ENCODE results near the gene GNRHR.
"Not testable (repeated sequence)": the region's sequence is repeated elsewhere in the genome, so short reads cannot be mapped to it uniquely, and the experiment has no call there.

Gene GNRHR, protein sequence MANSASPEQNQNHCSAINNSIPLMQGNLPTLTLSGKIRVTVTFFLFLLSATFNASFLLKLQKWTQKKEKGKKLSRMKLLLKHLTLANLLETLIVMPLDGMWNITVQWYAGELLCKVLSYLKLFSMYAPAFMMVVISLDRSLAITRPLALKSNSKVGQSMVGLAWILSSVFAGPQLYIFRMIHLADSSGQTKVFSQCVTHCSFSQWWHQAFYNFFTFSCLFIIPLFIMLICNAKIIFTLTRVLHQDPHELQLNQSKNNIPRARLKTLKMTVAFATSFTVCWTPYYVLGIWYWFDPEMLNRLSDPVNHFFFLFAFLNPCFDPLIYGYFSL

DNA sequence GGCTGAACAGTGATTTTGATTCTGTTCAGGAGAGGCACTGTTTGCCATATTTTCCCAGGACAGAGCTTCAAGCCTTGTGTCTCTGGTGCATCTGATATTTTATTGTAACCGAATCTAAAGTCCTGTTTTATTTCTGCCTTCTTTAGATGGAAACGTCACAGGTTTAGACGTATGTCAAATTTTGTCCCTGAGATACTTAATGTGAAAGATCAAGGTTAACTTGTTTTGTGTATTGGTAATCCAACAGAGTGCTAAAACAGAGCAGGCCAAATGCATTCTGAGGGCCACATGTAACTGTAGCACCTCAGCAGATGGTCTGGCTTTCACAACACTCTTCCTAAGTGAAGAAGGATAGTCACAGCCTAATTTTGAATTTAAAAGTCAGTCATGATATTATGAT is at the start of gene GNRHR:
Gene GNRHR, minus strand, starts transcription at position 101 of the 400 bp plus-strand sequence. Its CDS starts 53 bp downstream, at position 48.
- DNase-seq (ENCODE audit: low read depth in 2 of 2, low spot score in 1 of 2): no peak

DNA sequence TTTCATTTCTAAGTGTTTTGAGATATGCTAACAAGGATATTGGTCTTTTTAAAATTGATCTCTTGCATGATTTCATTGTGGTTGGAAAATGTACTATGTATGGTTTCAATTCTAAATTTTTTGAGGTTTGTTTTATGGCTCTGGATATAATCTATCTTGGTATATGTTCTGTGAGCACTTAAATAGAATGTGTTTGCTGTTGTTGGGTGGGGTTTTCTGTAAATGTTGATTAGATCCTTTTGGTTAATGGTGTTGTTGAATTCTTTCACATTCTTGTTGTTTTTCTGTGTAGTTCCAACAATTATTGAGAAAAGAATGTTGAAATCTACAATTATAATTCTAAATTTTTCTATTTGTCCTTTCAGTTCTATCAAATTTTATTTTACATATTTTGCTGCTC is 42.6 kb upstream of the GNRHR start:
- DNase-seq (ENCODE audit: low read depth in 2 of 2, low spot score in 1 of 2): no peak

DNA sequence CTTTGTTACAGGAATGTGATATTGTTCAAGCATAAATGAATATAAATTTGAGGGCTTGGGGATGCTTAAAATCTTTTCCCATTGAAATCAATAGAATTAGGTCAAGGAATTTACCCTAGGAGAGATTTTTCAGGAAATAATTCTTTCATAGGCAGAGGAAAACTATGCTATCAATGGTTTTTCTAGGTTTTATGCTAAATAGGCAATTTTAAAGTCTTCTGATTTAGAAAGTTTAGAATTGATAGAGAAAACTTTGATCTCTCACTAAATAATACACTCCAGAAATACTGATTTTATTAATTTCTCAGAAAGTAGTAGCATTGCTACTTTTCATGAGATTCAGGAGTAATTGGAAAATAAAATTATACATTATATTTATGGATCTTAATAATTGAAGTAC is 36.5 kb upstream of the GNRHR start:
- no peak for DNase-seq (ENCODE audit: low read depth in 2 of 2, low spot score in 1 of 2)

DNA sequence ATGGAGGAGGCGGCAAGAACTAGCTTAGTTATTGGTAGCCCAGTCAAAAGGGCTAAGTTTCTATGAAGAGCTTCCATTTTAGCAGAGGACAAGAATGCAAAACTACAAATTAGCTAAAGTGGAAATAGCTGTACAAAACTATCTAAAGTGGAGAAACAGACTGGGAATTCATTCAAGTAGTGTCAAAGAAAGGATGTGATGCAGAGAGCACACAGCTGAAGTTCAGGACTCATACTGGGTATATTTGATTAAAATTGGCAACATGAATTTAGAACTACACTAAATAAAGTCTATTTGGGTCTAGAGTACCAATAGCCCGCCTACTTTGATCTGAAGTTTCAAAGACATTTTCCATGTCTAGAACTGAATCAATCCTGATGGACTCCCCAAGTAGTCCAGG is 33.1 kb upstream of the GNRHR start:
- no peak for DNase-seq (ENCODE audit: low read depth in 2 of 2, low spot score in 1 of 2)

DNA sequence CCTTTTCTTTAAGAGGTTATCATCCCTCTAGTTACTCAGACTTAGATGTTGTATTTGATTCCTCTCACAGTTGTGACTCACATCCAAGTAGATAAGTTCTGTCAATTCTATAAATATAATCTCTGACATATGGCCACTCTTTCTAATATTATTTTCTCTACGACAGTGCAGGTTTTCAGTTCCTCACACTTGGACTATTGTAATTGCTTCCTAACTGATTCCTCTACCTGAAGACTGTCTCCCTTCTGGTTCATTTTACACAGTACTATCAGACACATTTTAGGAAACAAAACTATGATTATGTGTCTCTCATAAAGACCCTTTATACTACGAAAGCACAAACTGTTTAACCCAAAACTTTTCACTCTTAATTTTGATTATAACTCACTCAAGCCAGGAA is 31.3 kb upstream of the GNRHR start:
- no peak for DNase-seq (ENCODE audit: low read depth in 2 of 2, low spot score in 1 of 2)

DNA sequence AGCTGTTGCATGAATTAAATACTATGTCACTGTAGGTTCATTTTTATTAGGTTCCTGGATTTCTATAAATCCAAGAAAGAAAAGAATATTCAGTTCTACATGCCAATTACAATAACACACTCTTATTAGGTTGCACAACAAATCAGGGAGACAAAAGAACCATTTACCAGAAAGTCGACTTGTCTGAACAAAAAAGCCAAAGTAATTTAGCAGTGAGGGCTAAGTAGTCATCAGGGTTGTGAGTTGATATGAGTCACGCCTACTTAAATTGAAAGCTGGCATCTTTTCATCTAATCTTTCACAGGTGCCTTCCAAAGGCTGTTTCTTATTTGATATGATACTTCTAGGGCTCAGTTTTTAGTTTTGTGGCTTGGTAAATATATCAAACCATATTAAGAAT is 25.4 kb upstream of the GNRHR start:
- DNase-seq (ENCODE audit: low read depth in 2 of 2, low spot score in 1 of 2): no peak

DNA sequence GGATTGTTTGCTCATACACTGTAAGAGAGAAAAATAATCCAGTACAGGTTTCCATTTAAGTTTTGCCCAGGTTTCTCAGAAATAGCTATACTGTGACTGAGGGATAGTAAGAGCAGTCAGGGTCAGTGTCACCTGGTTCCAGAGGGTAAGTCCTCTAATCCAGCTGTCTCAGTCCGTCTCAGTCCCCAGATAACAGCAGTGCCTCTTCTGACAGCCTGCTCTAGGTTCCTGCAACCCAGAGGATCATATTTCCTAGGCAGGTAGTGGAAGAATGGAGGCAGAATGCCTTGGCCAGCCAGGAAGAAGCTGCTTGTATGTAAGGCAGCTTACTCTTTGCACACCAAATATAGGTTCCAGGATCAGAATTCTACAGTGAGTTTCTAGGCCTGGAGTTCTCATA is 22.6 kb upstream of the GNRHR start:
- no peak for DNase-seq (ENCODE audit: low read depth in 2 of 2, low spot score in 1 of 2)

DNA sequence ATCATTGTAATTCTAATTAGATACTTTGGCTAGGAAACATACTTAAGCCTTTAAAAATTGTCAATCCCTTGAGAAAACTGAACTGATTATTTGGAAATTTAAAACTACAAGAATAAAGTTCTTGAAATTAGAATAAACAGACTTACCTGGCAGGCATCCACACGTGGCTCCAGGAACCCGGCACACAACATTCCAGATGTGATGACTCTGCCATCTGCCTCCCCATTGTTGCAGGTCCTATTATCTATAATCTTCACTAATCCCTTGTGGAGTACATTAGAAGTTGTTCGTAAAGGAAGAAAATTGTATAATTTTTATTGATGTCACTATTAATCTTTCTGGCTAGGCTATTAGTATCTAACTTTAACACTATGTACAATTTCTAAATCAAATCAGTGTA is 16.2 kb upstream of the GNRHR start:
- no peak for DNase-seq (ENCODE audit: low read depth in 2 of 2, low spot score in 1 of 2)

DNA sequence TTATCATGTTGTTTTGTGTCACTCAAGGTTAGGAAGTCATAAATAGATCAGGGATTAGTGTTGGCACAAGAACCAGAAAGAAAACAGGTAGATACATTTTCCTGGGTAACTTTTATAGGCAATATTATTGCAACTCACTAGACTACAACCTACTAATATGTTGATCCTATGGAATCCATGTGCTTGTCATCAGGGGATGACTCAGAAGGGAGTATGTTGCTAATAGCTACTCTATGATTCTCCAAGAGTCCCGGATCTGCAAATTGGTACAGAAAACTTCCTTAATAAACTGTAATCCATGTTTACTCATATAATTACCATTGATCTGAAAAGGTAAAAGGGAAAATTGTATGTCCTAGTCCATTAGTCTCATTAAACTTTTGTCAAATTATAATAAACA is 11.7 kb upstream of the GNRHR start:
- DNase-seq (ENCODE audit: low read depth in 2 of 2, low spot score in 1 of 2): no peak

DNA sequence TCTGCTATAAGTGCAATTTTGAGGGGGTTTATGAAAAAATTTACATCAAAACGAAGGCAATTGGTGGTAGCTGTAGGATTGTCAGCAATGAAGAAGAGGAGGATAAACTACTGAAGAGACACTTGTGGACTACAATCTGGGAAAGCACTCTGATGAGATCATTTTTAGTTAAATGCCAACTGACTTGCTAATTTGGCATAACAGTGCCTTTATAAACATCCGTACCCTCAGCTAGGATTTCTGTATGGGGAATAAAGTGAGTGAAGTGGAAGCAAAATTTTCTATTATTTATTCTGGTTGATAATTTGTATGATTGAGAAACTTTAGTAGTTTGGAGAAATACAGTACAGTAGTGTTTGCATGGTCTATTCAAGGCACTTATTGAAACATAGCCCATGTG is 11.2 kb upstream of the GNRHR start:
- DNase-seq (ENCODE audit: low read depth in 2 of 2, low spot score in 1 of 2): no peak

DNA sequence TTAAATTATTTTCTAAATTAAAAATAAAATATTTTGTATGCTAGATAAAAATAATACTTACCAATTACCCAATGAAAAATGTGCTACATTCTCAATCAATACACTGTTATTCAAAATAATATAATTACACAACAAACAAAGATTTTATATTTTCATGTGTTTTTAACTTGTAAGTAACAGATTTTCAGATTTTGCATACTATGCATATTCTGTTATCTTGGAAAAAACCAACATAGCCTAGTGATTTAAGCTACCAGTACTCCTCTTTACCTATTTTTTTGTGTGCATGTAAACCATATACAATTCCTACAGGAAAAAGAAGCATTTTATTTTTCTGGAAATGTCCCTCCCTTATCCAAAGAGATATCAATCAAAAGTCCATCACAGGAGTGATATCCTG is 10.0 kb upstream of the GNRHR start:
- no peak for DNase-seq (ENCODE audit: low read depth in 2 of 2, low spot score in 1 of 2)

DNA sequence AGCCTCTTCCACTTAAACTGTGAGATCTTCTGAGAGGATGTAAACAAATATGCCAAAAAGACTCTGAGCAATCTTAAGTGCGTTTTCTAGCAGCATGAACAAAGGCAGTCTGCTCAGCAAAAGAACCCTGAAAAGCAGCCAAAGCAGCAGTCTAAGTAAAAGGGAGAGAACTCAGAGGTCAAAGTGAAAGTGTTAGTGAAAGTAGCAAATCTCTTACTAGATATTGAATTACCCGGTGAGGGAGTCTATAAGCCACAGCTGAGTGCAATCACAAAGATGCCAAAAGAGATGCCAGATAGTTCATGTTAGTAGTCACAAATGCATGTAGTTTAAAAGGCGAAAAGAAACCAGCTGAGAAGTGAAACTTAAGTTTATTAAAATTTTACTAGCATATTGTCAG is 7.9 kb upstream of the GNRHR start:
- DNase-seq (ENCODE audit: low read depth in 2 of 2, low spot score in 1 of 2): no peak

DNA sequence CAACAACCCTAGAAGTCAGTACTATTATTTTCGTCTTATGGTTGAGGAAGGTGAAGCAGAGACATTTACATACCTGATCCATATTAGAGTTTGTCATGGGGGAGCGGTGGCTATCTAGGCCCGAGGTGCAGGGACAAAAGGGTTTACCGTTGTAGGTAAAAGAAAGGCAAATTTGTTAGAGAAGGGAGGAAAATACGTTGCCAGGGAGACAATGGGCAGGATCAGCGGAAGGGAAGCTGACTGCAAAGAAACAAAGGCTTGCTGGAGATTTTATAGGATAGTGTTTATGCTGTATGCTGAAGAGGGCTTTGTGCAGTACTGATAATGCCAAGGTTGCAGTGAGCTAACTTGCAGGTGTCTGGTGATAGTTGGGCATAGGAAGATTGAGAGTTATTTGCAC is 2.8 kb upstream of the GNRHR start:
- DNase-seq (ENCODE audit: low read depth in 2 of 2, low spot score in 1 of 2): not testable (repeated sequence)

DNA sequence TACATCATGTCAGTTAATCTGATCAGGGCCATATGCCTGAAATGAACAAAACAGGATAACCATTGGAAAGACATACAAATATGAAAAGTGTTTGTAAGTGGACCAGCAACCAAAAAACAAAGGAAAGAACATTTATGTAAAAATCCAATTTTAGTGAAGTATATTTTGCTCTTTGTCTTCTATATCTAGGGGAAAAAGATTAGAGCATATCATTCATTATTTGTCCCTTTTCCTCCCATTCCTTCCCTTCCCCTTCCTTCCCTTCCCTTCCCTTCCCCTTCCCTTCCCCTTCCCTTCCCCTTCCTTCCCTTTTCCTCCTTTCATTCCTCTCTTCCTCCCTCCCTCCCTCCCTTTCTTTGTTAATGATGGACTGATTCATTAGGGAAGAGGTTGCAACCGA is 1.8 kb upstream of the GNRHR start:
- no peak for DNase-seq (ENCODE audit: low read depth in 2 of 2, low spot score in 1 of 2)

DNA sequence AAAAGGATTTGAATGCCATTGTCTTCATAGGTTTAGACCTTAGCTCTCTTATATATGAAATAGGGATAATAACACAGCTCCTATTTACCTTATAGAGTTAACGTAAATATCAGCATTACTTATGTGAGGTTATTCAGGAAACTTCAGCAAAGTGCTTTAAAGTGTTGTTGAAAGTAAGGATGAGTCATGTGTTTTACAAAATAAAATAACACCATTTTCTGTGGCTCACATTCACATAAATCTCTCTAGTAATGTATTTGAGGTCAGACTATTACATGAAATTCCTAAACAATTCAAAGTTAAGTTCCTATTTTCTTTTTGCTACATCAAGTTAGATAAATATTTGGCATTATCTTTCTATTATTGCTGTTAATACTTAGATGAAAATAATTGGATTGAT is 2.9 kb downstream of the GNRHR start:
- no peak for DNase-seq (ENCODE audit: low read depth in 2 of 2, low spot score in 1 of 2)

DNA sequence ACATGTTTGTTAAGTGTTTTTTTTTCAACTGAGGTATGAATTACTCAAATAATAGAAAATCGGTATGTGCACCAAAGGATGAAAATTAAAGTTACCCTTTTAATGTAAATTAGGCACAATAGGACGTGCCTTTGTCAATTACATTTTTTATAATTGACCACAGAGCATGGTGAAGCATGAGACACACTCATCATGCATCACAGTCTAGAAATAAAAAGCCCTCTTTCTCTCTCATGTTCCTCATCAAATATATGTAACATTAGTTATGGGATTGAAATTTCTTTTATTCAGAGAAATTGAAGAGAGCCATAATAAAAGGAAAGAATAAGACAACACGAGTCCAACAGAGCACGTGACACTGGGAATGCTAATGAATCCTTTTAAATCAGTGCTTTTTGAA is 3.5 kb downstream of the GNRHR start:
- DNase-seq (ENCODE audit: low read depth in 2 of 2, low spot score in 1 of 2): no peak

DNA sequence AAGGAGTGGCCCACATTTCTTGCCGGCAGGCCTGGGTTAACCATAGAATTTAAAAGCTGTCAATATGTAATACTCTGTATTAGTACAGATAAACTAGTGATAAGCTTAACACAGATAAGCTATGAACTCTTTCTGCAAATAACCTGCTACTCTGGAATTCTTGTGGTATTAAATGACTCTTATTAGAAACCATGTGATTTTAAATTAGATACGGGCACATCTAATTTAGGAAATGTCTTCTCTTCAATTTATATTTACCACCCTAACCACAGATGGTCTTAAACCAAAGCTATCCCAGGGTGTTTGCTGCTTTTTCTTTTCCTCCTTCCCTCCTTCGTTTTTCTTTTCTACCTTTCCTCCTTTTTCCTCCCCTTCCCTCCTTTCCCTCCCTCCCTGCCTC is 4.9 kb downstream of the GNRHR start:
- DNase-seq (ENCODE audit: low read depth in 2 of 2, low spot score in 1 of 2): no peak

DNA sequence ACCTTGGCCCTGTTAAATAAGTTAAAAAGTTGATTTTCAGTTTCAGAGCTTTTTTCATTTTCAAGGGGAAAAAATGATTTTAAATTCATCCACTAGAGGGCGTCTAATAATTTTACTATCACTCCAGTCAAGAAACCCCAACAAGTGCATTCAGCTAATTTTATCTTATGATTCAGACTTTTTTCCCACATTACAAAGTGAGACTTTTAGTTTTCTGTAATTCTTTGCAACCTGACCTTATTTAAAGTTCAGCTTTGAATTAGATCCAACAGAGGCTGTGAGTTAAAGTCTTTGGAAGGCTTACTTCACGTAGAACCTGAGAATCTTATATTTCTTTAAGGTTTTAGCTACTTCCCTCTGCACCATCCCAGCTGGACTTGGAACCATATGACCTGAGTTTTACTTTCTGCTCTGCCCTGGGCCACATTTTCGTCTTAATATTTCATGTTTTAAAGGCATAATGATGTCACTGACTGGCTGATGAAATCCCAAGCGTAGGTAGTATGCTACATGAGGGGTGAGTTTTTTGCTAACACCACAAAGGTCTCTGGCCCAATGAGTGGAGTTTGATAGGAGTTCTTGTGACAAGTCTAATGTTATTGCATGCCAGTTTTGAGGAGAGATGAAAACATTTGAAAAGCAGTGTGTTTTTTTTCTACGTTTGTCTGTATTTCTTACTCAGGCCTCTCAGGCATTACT is 7.2 kb downstream of the GNRHR start:
- DNase-seq (ENCODE audit: low read depth in 2 of 2, low spot score in 1 of 2): no peak

DNA sequence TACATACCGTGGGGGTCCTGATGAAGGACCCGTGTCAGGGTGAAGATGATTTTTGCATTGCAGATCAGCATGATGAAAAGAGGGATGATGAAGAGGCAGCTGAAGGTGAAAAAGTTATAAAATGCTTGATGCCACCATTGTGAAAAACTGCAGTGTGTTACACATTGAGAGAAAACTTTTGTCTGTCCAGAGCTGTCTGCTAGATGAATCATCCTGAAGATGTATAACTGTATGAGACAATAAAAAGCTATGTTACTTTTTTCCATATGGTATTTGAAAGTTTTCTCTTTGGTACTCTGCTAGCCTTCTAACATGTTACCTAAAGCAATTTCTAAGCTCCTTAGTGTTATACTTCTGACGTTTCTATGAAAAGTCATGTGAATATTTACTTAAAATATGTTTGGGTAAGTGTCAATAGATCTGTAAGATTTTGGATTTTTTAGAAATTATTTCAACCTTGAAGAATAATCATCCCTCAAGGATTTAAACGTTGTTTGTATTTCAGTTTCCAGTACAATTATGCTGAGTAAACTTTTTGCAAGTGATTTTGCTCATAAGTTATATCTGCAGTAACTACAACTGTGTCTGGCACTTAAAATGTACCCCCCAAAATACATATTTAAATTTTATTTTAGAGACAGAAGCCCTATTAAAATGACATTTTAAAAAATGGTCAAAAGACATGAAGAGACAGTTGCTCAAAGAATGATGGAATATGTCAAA is 9.5 kb downstream of the GNRHR start:
- DNase-seq (ENCODE audit: low read depth in 2 of 2, low spot score in 1 of 2): no peak

DNA sequence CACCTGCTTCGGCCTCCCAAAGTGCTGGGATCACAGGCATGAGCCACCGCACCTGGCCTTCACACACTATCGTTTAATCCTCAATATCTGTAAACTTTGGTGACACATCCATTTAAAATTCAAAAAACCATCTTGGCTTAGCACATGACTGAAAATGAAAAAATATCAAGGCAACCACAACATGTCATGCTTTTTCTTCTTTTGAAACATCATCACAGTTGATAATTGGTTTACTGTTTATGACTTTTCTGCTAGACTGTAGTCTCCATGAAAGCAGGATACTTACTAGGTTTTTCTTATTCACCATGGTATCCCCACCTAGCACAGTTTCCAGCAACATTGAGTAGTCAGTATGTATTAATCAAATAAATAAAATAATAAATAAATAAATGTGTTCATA is 11.0 kb downstream of the GNRHR start:
- no peak for DNase-seq (ENCODE audit: low read depth in 2 of 2, low spot score in 1 of 2)

DNA sequence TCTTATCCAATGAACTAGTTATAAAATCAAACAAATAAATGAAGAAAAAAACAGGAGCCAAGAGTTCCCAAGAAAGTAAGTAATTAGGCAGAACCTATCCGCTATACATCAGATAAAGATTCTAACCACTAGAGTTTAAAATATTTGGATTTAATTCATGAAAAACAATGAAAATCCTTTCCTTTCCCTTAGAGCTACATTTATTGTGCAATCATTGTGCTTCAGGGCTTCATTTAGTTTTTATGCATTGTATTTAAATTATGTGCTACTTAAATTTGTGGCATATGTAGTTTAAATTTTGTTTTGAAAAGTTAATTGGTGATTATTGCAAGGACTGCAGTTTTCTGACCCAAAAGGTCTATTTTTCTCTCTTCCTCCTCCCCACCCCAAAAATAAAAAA is 17.9 kb downstream of the GNRHR start:
- DNase-seq (ENCODE audit: low read depth in 2 of 2, low spot score in 1 of 2): no peak

DNA sequence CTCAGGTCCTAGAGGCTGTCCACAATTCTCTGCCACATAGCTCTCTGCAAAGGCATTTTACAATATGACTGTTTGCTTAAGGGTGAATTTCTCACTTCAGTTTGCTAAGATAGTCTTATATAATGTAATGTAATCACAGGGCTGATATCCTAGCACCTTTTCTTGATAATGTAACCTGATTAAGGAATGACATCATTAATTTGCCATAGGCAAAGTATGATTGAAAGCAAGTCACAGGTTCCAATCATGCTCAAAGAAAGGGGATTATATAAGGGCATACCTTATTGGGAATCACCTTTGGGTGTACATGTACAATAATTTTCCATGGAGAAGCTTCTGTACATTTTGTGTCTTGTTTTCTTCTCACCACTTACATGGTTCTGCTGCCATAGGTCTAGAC is 18.9 kb downstream of the GNRHR start:
- DNase-seq (ENCODE audit: low read depth in 2 of 2, low spot score in 1 of 2): no peak

Measured in stimulated activated CD8-positive, alpha-beta memory T cell treated with anti-CD3 and anti-CD28 coated beads, Interleukin-4, amount 100 ng/mL, for 1 hour (primary cell).